Skeletal muscle tissue (tissue), 4 donors: ENCODE measurements around the gene C6orf132. TPM values are rescaled to one million over a fixed set of nuclear protein-coding genes. Genes with fewer than 3 reads are reported as not detected.

Experiments
- H3K27ac ChIP-seq: one replicate; pipeline ENCODE4 v1.7.0; 2013; ENCODE audit warnings: mild to moderate bottlenecking, low read depth, low read length, inconsistent platforms
- H3K27me3 ChIP-seq, 3 donors: one replicate each; pipeline ENCODE4 v1.7.0; 2013; ENCODE audit warnings: low read length in 3 of 3; ENCODE audit not compliant: control insufficient read depth in 3 of 3, insufficient read depth in 3 of 3
- H3K36me3 ChIP-seq, 3 donors: one replicate each; pipeline ENCODE4 v1.7.0; 2013; ENCODE audit warnings: low read length in 3 of 3; ENCODE audit not compliant: control insufficient read depth in 3 of 3, insufficient read depth in 3 of 3
- H3K4me1 ChIP-seq, 3 donors: one replicate each; pipeline ENCODE4 v1.7.0; 2013; ENCODE audit warnings: low read length in 3 of 3, mild to moderate bottlenecking in 3 of 3; ENCODE audit not compliant: control insufficient read depth in 3 of 3, insufficient read depth in 3 of 3
- H3K4me3 ChIP-seq, 3 donors: one replicate each; pipeline ENCODE4 v1.7.0; 2013; ENCODE audit warnings: low read length in 3 of 3
- H3K9ac ChIP-seq, 3 donors: one replicate each; pipeline ENCODE4 v1.7.0; 2013; ENCODE audit warnings: low read length in 3 of 3, mild to moderate bottlenecking in 3 of 3, moderate library complexity in 2 of 3, low read depth in 1 of 3
- H3K9me3 ChIP-seq, 3 donors: one replicate each; pipeline ENCODE4 v1.7.0; 2013; ENCODE audit warnings: low read length in 3 of 3; ENCODE audit not compliant: control insufficient read depth in 3 of 3
- total RNA-seq: library from RNA; depleted of rRNA; stranded (reverse); fragments of >200 nt; gene quantifications from one replicate; pipeline ENCODE4 v1.2.3, GENCODE V29; 2014
- donor health status: Osteomylitis.

Gene C6orf132
- total RNA-seq, 1 donor from 2014 or later: under 0.01 TPM

- Histone ChIP-seq H3K36me3 (no peaks in the 10 kb centered on the region), H3K4me3 (no peak overlapping the region), H3K27me3 (peaks cover 12 to 17% (median 15%) of the 10 kb centered on the region in 3 donors), H3K9ac (no peak overlapping the region), H3K9me3 (peaks cover 0 to 4% (median 3%) of the 10 kb centered on the region in 3 donors), H3K27ac (no peak overlapping the region), H3K4me1 (peaks cover 0 to 4% (median 3%) of the 10 kb centered on the region in 3 donors)
Measured at GRCh38 chr6:42106112-42107023, 36.1 kb downstream of the C6orf132 start.

GRCh38 chr6:42105709-42106108 lies 36.7 kb downstream of the C6orf132 start:
- Histone ChIP-seq H3K27ac (no peak overlapping the region), H3K9ac (no peak overlapping the region), H3K36me3 (no peaks in the 10 kb centered on the region), H3K4me3 (no peak overlapping the region), H3K27me3 (peaks cover 12 to 17% (median 15%) of the 10 kb centered on the region in 3 donors), H3K4me1 (peaks cover 0 to 4% (median 3%) of the 10 kb centered on the region in 3 donors), H3K9me3 (peaks cover 0 to 4% (median 3%) of the 10 kb centered on the region in 3 donors)

- Histone ChIP-seq H3K27me3 (peaks cover 12 to 17% (median 15%) of the 10 kb centered on the region in 3 donors), H3K27ac (no peak overlapping the region), H3K4me3 (no peak overlapping the region), H3K36me3 (no peaks in the 10 kb centered on the region), H3K4me1 (peaks cover 0 to 4% (median 3%) of the 10 kb centered on the region in 3 donors), H3K9ac (no peak overlapping the region), H3K9me3 (peaks cover 0 to 4% (median under 1%) of the 10 kb centered on the region in 3 donors)
Measured at GRCh38 chr6:42105156-42105648, 37.2 kb downstream of the C6orf132 start.

GRCh38 chr6:42104804-42105125 lies 37.7 kb downstream of the C6orf132 start:
- Histone ChIP-seq H3K27ac (no peak overlapping the region), H3K36me3 (no peaks in the 10 kb centered on the region), H3K9me3 (no peaks in the 10 kb centered on the region), H3K27me3 (peaks cover 12 to 17% (median 15%) of the 10 kb centered on the region in 3 donors), H3K4me1 (peaks cover 0 to 4% (median 3%) of the 10 kb centered on the region in 3 donors), H3K9ac (peak overlapping the region in 1 of 3 donors; percentile 25), H3K4me3 (no peak overlapping the region)

GRCh38 chr6:42104095-42104803 lies 38.2 kb downstream of the C6orf132 start:
- Histone ChIP-seq H3K9me3 (no peaks in the 10 kb centered on the region), H3K27me3 (peaks cover 12 to 17% (median 15%) of the 10 kb centered on the region in 3 donors), H3K4me3 (peak overlapping the region in 2 of 3 donors; percentile 30 to 41), H3K9ac (peak overlapping the region in 1 of 3 donors; percentile 66), H3K27ac (no peak overlapping the region), H3K36me3 (no peaks in the 10 kb centered on the region), H3K4me1 (peaks cover 0 to 4% (median 3%) of the 10 kb centered on the region in 3 donors)

GRCh38 chr6:42103753-42104094 lies 38.7 kb downstream of the C6orf132 start:
- Histone ChIP-seq H3K9ac (peak overlapping the region in 1 of 3 donors; percentile 66), H3K36me3 (no peaks in the 10 kb centered on the region), H3K27ac (no peak overlapping the region), H3K4me1 (peaks cover 0 to 4% (median 3%) of the 10 kb centered on the region in 3 donors), H3K9me3 (no peaks in the 10 kb centered on the region), H3K4me3 (peak overlapping the region in 1 of 3 donors; percentile 30), H3K27me3 (peaks cover 12 to 17% (median 15%) of the 10 kb centered on the region in 3 donors)

GRCh38 chr6:42103216-42103615 lies 39.2 kb downstream of the C6orf132 start:
- peaks cover 12 to 17% (median 15%) of the 10 kb centered on the region in 3 donors for H3K27me3 ChIP-seq
- H3K4me3 ChIP-seq: no peak overlapping the region
- H3K9ac ChIP-seq: no peak overlapping the region
- no peak overlapping the region for H3K27ac ChIP-seq
- no peaks in the 10 kb centered on the region for H3K36me3 ChIP-seq
- peaks cover 0 to 4% (median 3%) of the 10 kb centered on the region in 3 donors for H3K4me1 ChIP-seq
- no peaks in the 10 kb centered on the region for H3K9me3 ChIP-seq

GRCh38 chr6:42101186-42101657 lies 41.2 kb downstream of the C6orf132 start:
- no peaks in the 10 kb centered on the region for H3K36me3 ChIP-seq
- no peak overlapping the region for H3K4me3 ChIP-seq
- no peak overlapping the region for H3K9ac ChIP-seq
- no peaks in the 10 kb centered on the region for H3K9me3 ChIP-seq
- peaks cover 8 to 17% (median 15%) of the 10 kb centered on the region in 3 donors for H3K27me3 ChIP-seq
- peaks cover 0 to 4% (median 3%) of the 10 kb centered on the region in 3 donors for H3K4me1 ChIP-seq
- no peak overlapping the region for H3K27ac ChIP-seq

- Histone ChIP-seq H3K9ac (no peak overlapping the region), H3K27ac (peak overlapping the region; percentile 68)
Measured at GRCh38 chr6:42100029-42100901, 42.2 kb downstream of the C6orf132 start.

More at GRCh38 chr6:42100029-42100901, 42.2 kb downstream of the C6orf132 start:
- Histone ChIP-seq H3K36me3 (no peaks in the 10 kb centered on the region), H3K27me3 (peaks cover under 1 to 14% (median 11%) of the 10 kb centered on the region in 3 donors), H3K4me3 (no peak overlapping the region), H3K9me3 (no peaks in the 10 kb centered on the region), H3K4me1 (peaks cover 0 to 4% (median 3%) of the 10 kb centered on the region in 3 donors)
